ENCODE data around the gene KRT14.
"Not testable (repeated sequence)": the region's sequence is repeated elsewhere in the genome, so short reads cannot be mapped to it uniquely, and the experiment has no call there.

Gene KRT14

DNA sequence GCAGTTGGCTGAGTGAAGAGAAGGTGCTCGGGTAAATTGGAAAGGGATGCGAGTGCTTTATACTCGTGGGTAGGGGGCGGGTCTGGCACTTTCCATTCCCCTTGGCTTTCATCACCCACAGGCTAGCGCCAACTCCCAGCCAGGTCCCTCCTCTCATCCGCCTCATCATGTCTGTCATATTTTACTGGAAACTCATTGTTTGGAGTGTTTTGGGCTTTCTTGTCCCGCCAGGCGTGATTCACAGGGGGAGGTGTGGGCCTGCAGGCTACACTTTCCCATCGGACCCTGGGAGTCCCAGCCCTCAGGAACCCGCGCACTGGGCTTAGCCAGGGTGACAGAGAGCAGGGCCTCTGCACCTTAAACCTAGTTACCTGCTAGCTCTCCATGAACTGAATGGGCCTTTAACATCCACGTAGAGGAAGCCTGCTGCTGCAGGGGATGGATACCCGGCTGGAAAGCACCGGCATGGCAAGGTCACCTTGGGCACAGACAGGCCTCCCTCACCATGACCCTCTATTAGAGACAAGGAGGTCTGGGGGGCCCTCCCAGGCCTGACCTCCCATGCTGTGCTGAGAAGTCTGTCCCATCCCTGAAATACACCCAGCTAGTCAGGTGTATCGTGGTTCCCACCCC is at the start of gene KRT14:
Gene KRT14 (minus strand): TSS at position 33 of the 633 bp plus-strand sequence. CDS start 61 bp downstream, outside the sequence.
- DNase-seq, result no peak

DNA sequence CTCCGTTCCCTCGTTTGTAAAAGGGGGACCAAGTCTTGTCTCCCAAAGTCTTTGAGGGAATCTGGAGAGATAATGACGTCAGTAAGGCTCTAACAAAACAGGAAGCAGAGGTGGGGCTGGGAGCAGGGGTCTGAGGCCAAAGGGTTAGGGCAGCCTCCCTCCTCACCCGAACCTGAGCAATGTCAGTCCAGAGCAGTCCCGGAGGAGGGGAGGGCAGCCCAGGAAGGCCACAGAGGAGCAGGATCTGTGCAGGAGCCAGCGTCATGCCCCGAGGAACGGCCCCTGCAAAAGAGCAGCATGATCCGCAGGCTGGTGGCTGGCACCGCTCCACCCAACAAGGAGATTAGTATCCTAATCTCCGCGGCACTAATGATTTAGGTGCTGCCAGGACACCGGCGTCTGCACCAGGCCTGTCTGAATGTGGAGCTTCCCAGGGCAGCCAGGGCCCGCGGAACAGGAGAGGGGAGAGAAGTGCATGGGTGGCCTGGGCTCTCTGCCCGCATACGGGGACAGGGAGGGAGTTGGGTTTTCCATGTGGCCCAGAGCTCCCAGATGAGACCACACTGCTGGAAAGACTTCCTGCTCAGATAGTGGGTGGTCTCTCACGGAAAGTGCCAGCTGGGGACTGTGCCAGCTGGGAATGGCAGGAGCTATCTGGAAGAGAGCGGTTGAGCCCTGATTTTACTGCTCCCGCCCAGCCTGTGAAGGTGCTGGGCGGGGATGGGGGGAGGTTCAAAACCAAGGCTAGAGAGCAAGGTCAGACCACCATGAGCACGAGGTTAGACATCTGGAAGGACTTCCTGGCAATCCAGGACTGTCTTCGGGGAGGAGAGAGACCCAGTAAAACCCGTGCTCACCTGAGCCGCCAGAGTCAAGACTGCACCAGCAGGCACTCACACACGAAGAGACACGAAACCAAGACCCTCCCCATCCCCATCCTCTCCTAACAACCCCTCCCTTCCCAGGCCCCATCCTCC is 48.7 kb upstream of the KRT14 start:
- DNase-seq, result peak; percentile 68

DNA sequence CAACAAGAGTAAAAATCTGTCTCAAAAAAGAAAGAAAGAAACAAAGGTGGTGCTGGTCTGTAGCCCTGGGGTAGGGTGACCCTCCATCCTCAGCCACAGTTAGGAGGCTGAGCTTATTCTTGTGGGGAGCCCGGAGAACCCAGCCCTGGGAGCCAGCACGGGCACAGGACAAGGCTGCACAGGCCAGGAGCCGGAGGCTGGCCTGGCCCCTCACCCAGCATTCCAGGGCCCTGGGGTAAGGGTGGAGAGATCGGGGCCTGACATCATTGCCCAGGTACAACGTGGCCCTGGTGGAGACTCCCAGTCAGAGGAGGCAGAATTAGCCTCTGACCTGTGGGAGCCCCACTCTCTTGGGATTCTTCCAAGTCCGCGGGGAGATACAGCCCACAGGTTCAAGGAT is 47.9 kb upstream of the KRT14 start:
- no peak for DNase-seq

DNA sequence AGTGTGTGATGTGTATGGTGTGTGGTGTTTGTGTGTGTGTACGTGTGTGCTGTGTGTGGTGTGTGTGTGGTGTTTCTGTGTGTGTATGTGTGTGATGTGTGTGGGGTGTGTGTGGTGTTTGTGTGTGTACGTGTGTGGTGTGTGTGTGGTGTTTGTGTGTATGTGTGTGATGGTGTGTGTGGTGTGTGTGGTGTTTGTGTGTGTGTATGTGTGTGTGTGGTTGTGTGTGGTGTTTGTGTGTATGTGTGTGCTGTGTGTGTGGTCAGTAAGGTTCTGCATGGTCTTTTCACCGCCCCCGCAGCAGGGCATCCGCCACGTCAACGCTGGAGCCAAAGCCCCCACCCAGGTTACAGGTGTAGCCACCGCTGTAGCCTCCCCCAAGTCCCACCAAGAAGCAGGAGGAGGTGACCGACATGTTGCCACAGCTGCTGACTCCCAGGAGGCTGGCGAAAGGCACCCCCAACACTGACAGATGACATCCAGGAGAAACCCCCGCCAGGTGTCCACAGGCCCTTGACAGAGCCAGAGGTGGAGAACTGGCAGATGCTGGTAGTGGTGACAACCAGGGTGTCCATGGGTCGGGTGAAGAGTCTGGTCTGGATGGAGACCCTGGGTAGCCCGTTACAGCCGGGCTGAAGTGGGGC is 47.0 kb upstream of the KRT14 start:
- no peak for DNase-seq

DNA sequence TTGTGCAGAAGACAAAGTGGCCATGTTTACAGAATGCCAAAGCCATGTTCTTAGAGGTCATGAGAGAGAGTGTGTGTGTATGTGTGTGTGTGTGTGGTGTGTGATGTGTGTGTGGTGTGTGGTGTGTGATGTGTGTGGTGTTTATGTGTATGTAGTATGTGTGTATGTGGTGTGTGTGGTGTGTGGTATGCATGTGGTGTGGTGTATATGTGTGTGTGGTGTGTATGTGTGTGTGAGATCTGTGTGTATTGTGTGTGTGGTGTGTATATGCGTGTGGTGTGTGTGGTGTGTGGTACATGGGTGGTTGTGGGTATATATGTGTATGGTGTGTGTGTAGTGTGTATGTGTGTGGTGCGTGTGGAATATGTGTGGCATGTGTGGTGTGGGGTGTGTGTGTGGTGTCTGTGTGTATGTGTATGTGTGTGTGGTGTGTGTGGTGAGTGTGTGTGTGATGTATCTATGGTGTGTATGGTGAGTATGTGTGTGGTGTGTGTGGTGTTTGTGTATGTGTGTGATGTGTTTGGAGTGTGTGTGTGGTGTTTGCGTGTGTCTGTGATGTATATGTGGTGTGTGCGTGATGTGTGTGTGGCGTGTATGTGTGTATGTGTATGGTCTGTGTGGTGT is 45.9 kb upstream of the KRT14 start:
- DNase-seq, result no peak

DNA sequence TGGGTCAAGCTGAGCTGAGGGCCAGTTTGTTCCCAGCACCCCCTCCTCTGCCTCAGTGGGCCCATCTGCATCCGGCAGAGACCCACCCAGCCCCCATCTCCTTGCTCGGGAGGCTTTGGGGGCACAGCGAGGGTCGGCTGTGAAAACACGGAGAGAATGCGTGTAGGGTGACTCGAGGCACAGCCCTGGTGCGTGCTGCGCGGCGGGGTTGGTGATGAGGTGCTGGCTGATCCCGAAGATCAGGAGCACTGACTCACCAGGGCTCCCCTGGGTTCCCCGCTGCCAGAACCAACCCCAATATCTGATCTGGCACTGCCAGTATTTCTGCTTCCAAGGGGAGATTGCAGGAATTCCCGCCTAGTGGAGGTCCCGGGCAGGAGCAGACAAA is 45.2 kb upstream of the KRT14 start:
- no peak for DNase-seq

DNA sequence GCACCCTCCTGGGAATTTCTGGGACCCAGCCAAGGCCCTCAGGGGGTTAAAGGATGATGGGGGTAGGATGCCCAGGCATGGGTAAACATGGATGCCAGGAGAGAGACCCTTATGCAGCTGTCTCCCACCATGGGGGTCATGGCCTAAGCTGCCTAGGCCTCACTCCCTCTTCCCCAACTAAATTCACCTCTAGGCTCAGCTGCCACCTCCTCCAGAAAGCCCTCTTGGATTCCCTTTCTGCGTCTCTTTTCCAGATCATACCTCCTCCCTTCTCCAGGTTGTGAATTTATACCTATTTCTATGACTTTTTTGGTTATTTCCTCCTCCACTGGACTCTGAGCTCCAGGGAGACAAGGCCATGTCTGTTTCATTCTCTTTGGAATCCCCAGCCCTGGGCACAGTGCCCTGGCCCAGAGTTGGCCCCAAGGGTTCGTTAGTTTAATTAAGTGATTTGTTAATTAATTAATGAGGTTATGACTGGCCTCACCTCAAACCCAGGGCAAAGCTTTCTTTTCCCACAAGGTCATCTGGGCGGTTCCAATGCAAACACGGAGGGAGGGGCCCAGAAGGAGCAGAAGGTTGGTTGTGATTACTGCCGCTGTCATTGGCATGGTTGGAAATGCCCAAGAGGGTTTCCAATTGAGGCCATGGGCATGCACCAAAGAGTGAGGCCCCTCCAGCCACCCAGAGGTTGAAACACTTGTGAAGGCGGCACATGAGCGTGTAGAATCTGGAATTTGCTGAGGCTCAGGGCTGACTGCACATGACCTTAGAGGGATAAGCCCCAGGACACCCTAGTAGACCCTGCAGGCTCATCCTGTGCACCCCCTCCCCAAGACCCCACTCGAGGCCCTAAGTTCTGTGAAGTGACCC is 44.6 kb upstream of the KRT14 start:
- DNase-seq, result no peak

DNA sequence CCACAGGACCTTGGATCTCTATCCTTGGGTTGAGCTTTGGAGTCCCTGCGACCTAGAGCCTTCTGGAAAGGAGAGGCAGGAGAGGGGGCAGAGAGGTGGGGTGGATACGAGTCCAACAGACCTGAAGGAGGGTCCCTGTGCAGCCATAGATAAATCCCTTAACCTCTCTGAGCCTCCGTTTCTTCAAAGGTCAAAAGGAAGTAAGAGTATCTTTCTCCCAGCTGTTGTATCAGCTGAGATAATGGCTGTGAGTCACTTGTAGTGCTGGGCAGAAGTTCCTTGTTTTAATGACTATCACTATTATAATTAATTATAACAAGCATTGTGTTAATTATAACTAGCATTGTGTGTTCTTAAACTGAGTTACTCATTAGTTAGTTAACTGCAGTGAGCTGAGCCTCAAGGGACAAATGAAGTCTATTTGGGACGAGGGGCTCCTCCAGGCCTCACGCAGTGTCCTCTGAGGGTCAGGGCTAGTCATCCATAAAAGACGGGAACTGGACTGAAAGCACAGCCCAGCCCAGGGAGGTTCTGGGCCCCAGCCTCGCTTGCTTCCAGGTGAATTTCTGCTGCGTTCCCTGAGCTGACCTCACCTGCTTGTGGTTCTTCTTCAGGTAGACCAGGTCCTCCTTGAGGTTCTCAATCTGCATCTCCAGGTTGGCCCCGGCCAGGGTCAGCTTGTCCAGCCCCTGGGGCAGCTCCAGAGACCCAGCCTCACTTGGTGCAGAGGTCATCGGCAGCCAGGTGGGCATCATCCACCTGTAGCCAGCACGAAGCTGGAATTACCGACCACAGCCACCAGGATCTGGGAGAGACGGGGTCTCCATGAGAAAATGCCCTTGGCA is 43.4 kb upstream of the KRT14 start:
- no peak for DNase-seq

DNA sequence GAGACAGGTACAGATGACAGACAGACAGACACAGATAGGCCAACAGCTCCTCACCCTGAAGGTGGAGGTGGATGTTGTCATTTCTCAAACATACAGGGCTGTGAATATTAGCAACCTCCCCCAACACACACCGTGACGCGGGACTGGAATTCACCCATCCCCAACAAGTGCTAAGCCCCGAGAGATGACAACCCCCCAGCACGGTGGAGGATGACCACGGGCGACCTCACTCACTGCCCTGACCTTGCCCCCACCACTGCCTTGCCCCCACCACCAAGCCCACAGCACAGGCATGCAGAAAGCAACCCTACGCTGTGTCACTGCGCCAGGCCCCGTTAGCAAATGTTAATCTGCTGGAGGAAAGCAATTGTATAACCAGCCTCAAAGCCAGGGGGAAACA is 42.6 kb upstream of the KRT14 start:
- no peak for DNase-seq

DNA sequence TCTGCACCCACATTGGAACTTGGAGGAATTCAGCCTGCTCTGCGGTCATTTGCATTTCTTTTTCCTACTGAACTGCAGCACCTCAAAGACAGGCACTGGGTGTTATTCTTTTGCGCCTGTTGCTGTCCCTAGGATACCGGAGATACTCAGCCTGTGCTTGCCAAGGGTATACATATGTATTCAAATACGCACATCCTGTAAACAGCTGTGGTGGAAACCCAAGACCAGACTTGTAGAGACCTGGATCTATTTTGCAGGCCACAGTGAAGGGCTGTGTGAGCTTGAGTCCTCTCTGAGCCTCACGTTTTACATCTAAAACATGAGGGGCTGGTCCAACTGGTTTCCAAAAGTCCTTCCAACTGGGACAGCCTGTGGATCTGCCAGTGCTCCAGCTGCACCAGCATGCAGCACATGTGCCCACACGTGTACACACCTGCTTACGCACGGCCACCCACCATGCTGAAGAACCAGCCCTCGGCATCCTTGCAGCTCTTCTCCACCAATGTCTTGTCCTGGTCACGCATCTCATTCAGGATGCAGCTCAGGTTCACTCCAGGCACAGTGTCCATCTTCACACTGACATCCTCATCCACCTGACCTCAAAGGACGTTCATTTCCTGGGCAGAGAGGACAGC is 42.0 kb upstream of the KRT14 start:
- not testable (repeated sequence) for DNase-seq

DNA sequence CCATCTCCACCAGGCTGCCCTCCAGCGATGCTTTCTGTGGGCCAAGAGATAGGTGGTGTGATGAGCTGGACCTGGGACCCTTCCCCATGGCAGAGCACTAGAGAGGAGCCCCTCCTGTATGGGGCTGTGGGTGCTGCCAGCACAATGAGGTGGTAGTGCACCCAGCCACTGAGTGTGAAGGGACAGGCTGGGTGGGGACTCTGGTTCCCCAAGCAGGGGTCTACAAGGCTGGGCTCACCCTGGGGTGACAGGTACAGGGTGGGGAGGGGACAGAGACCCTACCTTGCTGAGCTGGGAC is 41.3 kb upstream of the KRT14 start:
- DNase-seq, result not testable (repeated sequence)

DNA sequence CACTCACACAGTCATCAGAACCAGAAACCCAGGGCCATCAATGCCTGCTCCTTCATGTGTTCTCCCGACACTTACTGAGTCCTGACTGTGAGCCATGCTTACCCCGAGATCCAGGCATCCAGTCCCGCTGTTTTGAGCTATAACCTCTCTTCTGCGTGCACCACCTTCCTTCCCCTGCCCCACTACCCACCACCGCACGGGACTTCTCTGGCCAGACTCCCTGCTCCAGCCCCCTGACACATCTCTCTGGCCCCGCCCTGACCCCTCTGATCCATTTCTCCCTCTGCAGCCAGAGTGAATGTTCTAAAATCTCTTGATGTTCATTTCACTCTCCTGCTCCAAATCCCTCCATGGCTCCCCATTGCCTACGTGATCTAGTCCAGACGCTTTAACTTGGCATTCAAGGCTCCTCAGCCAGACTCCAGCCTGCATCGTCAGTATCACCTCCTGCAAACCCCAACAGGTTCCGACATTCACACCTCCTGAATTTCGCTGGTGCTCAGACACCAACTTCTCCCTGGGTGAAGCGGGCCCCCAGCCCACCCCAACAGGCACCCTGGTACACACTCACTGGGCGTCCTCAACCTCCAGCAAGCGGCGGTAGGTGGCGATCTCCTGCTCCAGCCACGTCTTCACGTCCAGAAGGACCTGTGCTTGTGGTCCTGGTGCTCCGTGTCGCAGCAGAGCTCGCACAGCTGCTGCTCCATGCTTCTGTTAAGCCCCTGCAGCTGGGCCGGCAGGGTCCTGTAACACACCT is 40.8 kb upstream of the KRT14 start:
- no peak for DNase-seq

DNA sequence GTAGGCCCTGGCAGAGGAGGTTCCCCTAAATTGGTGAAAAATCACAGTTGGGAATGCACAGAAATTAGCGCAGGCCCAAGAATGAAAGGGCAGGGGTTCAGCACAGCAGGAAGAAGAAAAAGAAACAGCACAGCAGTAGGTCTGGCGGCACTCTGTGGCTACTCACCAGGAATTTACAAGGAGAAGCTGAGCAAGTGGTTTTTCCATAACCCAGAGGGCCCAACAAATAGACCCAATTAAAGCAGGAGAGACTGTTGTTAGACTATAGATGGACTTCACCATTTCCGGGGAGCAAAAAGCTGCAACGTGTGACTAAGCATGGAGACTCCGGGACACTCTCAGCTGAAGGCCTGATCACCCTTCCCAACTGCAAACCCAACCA is 40.2 kb upstream of the KRT14 start:
- DNase-seq, result not testable (repeated sequence)

DNA sequence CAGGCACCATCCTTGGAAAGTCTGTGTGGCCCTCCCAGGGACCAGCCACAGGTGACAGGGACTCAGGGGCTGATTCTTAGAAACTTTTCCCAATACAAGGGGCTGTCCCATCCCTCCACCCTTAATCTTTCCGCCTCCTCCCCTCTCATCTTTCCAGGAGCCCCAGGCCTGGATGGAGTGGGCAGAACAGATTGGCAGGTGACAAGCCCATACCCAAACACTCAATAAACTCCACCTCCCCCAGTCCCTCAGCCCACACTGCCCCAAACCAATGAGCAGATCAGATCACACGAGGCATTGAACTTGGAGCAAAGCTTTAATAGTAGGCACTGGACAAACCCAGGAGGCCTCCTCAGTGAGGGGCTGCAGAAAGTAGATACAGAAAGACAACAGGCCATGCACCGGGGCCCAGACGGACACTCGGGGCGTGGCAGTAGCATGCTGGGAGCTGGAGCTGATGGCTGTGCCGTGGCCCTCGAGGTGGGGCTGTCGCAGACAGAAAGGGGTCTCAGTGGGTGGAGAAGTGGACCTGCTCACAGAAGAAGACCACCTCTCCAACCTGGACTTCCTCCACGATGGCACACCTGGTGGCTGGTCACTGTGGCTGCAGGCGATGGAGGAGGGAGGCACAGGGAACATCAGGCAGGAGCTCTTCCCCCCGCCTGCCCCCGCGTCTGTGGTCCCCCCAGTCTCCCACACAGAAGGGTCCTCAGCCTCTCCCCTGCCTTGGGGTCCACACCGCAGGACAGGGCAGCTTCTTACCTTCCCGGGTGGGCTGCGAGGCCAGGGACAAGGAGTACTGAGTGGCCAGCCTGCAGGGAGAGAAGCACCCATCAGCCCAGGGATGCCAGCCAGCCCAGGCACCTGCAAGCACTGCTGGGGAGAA is 39.6 kb upstream of the KRT14 start:
- not testable (repeated sequence) for DNase-seq

DNA sequence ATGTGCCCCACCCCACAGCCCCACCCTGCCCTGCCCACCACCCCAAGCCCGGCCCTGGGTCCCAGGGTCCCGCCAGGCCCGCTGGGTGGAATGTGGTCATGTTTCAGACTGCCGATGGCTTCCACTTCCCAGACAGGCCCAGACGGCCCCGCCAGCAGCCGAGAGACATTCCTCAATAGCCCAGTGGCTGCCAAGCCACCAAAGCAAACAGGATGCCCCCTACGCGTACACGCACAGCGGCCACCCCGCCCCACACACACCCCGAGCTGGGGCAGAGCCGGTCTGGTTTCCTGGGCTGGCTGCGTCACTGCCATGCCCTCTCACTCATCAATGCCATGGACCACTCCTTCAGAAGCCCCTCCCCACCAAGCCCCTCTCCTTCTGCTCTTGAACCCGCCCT is 38.9 kb upstream of the KRT14 start:
- DNase-seq, result no peak

DNA sequence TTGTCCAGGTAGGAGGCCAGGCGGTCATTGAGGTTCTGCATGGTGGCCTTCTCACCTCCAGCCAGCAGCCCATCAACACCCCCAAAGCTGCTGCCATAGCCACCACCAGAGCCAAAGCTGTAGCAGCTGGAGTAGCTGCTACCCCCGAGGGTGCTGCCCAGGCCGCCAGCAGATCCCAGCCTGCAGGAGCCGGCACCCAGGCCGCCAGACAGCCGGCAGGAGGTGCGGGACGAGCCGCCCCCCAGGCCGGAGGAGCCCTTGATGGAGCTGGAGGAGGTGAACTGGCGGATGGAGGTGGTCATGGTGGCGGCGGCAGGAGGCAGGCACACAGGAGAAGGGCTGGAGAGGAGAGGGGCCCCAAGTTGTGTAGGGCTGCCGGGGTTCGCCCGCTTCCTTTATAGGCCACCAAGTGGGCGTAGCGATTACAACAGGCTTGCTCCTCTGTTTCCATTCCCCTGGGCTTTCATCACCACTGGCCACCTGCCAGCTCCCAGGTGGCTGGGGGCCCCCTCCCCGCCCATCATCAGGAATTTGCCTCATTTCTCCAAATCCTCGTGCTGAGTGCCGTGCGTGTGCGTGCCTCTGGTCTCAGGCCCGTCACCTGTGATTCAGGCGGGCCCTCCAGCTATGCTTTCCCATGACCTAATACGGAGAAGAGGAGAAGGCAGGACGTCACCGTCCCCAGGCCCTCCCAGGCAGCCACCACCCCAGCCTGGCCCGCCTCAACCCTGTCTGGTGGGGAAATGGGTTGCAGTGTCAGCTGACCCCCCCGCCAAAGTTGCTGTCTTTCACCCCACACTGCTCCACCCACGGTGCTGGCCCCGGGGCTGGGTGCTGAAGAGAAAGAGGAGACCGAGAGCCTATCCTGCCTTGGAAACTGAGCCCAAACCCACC is 37.8 kb upstream of the KRT14 start, which contains the start of gene KRT17:
Gene KRT17 (minus strand): TSS at position 368 of the 894 bp plus-strand sequence. CDS start 66 bp downstream, at position 302.
- no peak for DNase-seq

DNA sequence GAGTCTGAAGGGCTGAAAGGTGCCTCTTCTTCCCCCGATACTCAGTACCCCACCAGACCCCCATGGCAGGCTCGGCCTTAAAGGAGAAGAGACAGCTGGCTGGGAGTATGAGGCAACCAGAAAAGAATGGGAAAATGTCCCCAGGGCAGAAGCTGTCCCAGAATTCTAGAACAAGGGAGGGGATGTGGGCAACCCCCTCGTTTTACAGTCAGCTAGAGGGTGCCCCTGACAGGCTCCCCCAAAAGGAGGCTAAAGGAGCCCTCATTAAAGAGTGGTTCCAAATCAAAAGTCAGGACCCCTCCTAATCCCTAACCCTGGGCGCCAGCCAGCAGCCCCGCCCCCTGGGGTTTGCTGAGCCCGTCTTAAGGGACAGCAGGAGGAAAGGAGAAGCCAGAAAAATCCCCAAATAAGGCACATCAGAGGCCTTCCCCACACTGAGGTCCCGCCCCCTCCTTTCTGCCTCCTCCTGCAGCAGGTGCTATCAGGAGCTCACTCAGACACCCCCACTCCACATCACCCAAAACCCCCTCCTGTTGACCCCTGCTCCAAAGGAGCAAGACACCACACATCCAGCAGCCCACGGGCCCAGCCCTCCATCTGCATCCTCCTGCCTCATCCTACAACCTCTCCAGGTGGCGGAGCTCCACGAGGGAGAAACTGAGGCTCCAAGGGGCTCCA is 36.6 kb upstream of the KRT14 start:
- DNase-seq, result not testable (repeated sequence)

Data from NCI-H1694 treated with DMSO at 0.1 percent for 48 hours (cell line).